ENCODE data around the gene NDUFB10.

Gene NDUFB10

DNA sequence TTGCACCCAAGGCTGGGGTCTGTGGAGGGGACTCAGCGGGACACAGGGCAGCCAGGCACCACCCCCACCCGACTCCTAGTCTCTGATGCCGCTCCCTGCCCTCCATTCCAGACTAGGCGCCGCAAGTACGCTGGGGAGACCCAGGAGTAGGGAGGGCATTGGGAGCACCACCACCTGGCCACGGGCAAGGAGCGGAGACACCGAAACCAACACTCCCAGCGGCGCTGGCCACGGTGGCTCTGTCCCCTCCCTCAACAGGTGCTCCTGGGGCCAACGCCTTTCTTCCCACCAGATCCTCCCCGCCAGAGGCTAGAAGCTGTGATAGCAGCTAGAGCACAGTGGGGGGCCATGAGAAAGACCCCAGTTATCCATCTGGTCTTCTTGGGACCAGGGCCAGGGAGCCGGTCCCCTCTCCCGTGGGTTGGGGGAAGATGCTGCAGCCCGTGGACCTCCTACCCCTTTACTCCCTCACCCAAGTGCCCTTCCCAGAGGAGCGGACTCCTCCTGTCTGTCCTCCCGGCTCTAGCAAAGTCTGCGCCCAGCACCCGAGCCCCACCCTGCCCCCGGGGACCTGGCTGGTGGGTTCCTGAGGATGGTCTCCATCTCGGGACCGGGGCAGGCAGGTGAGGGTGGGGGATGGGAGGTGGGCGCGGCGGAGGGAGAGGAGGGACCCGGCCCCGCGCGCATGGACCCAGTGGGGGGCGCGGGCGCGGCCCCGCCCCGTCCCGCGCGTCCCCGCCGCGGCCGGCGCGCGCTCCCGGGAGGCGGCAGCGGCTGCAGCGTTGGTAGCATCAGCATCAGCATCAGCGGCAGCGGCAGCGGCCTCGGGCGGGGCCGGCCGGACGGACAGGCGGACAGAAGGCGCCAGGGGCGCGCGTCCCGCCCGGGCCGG lies 30.1 kb downstream of the NDUFB10 start, which contains the start of gene SYNGR3:
SYNGR3 (plus strand) TSS at position 762 of the 892 bp plus-strand sequence. CDS start 133 bp downstream, outside the sequence.
- DNase-seq: peak; percentile 44

DNA sequence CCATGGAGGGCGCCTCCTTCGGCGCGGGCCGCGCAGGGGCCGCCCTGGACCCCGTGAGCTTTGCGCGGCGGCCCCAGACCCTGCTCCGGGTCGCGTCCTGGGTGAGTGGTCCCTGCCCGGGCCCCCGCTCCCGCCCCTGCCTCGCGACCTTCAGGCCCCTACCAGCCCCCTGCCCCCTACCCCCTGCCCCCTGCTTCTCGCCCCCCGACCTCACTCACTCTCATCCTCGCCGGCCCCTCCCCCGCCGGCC lies 30.7 kb downstream of the NDUFB10 start:
- no peak for DNase-seq

DNA sequence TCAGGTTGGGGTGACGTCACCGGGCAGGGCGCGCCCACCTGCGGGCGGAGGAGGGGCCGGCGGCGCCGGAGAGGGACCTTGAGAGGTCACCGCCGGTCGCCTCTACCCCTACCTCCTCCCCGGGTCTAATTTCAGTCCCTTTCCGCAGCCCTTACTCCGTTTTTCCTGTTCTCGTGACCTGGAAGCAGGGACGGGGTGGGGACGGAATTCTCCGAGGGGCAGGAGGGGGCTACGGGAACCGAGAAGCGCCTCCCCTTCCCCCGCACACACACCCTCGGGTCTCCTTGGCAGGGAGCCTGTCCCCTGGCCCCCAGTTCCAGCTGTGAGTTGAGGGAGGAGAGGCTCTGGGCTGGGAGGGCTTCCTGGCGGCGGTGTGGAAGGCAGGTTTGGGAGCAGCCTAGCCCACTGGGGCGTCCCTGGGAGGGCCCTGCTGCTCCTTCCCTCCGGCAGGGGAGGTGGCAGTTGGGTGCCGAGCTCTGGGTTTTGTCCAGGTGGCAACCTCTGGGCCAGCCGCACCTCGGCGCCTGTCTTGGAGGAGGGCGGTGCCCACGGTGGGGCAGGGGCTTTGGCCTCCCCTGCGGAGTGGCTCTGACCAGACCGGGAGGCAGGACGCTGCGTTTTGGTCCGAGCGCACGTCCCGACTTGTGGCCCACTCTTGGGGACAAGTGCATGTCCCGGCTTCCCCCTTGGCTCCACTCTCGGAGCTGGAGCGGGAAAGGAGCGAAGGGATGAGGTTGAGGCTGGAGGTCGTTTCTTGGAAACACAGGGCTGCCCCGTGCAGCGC lies 31.2 kb downstream of the NDUFB10 start:
- DNase-seq: peak; percentile 48

DNA sequence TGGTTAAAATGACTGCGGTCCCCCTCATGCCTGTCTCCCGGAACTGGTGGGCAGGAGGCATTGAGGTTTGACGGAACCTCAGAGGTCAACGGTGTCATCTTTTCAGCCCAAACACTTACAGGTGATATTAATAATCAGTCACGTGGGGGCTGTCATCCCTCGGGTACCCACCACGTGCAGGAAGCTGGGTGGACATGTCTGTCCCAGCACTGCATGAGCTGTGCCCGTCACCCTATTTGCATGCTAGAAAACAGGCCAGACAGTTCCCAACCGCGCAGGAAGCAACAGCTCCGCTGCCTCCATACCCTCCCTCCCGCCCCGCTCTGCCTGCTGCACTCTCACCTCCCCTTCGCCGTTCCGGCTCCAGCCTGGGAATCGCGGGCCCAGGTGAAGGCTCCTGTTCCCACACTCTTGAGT lies 31.8 kb downstream of the NDUFB10 start:
- peak; percentile 48 for DNase-seq

DNA sequence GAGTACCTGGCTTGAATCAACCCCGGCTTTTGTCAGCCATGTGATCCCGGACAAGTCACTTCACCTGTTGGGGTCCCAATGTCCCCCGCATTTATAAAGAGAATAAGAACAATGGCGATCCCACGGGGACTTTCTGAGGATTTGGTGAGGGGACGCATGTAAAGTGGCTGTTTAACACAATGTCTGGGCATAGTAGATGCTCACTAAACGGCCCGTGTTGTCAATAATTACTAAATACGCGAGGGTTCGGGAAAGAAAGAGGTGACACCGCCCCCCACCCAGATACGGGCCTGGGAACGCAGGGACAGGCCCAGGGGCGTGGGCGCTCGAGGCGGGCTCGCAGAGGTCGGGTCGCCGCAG lies 32.2 kb downstream of the NDUFB10 start:
- DNase-seq: no peak

DNA sequence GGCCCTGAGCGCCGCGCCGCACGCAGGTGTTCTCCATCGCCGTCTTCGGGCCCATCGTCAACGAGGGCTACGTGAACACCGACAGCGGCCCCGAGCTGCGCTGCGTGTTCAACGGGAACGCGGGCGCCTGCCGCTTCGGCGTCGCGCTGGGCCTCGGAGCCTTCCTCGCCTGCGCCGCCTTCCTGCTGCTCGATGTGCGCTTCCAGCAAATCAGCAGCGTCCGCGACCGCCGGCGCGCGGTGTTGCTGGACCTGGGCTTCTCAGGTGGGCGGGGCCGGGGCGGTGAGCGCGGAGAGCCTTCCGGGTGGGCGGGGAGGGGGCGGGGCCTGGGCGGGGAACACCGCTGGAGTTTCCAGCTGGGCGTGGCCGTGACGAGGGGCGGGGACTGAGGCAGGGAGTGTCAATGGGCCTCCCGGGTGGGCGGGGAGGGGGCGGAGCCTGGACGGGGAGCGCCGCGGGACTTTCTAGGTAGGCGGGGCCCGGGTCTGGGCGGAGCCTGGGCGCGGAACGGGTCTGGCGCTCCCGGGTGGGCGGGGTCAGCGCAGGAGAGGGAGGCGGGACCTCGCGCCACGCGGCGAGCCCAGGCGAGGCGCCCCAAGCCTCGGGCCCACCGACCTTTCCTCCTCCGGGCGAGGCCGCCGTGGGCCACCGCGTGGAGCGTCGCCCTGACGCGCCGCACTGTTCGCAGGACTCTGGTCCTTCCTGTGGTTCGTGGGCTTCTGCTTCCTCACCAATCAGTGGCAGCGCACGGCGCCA lies 32.8 kb downstream of the NDUFB10 start:
- peak; percentile 83 for DNase-seq

DNA sequence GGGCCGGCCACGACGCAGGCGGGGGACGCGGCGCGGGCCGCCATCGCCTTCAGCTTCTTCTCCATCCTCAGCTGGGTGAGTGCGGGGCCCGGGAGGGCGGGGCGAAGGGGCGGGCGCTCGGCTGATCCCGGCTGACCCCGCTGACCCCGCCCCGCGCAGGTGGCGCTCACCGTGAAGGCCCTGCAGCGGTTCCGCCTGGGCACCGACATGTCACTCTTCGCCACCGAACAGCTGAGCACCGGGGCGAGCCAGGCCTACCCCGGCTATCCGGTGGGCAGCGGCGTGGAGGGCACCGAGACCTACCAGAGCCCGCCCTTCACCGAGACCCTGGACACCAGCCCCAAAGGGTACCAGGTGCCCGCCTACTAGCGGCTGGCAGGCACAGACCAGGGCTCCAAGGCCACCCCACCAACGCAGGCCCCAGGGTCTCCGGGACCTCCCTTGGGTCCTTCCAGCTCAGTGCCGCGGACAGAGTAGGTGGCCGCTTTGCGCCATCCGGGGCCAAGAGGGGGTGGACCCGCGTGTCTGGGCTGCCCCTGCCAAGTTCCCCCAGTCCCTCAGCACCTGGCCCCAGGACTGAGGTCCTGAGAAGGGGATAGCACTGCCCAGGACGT lies 33.5 kb downstream of the NDUFB10 start:
- peak; percentile 26 for DNase-seq

DNA sequence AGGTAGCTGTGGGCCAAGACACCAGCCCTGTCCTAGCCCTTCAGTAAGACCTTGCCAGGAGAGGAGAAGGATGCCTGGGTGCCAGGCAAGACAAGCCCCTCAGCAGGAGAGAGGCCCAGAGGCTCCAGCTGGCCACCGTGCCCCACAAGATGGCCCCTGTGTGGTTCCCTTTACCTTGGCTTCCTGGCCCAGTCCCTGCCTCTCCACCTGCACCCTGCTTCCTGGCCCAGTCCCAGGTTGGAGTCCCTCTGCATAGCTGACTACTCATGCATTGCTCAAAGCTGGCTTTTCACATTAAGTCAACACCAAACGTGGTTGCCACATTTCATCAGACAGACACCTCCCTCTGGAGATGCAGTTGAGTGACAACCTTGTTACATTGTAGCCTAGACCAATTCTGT lies 34.4 kb downstream of the NDUFB10 start:
- no peak for DNase-seq

DNA sequence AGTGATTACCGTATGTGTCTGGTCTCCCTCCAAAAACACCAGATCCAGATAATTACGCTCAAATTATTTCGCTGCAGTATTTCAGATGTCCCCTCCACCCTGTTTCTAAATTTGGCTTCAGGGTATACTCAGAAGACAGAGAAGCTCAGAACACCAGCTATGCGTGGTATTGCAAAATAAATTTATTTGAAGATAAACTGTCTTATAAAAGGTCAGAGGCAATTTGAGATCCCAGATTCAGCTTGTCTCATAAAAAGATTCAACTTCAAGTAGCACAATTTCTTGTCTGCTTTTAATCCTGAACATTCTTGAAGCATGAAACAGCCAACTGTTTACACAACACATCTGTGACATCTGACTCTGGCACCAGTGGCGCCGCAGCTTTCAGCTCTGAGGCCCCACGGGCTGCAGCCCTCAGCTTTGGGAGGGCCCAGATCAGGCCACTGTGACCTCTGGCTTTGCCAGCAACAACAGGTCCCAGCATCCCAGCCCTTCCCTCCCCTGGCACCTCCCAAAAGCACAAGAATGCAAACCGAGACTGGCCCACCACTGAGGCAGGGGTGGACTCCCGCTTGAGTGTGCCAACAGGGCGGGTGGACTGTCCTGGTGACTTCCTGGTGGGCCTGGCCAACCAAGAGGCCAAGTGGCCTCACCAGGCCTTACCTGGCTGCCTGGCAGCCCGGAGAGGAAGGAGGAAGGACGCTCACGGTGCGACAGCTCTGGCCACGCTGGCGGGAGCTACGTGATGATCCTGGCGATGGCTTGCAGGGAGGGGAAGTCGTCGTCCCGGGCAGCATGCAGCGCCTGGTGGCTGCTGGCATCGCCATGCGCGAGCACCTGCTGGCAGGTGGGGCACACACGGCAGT lies 38.4 kb downstream of the NDUFB10 start:
- DNase-seq: no peak

DNA sequence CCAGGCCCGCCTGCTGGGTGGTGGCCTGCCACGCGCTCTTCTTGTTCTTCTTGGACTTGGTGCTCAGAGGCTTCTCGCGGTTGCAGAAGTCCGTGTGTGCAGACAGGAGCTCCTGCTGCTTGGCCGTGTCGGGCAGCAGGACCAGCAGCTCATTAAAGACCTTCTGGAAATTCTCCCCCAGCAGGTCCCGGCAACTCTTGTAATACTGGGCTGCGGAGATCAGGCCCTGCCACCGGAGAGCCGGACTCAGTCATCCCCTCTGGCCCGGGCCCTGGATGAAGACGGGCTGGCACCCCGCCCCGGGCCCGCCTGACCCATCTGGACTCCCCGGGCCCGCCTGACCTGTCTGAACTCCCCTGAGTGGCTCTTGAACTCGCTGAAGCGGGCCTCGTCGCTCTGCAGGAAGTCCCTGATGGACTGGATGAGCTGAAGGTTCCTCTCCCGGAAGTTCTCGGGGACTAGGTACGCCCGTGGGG lies 39.1 kb downstream of the NDUFB10 start:
- DNase-seq: no peak

DNA sequence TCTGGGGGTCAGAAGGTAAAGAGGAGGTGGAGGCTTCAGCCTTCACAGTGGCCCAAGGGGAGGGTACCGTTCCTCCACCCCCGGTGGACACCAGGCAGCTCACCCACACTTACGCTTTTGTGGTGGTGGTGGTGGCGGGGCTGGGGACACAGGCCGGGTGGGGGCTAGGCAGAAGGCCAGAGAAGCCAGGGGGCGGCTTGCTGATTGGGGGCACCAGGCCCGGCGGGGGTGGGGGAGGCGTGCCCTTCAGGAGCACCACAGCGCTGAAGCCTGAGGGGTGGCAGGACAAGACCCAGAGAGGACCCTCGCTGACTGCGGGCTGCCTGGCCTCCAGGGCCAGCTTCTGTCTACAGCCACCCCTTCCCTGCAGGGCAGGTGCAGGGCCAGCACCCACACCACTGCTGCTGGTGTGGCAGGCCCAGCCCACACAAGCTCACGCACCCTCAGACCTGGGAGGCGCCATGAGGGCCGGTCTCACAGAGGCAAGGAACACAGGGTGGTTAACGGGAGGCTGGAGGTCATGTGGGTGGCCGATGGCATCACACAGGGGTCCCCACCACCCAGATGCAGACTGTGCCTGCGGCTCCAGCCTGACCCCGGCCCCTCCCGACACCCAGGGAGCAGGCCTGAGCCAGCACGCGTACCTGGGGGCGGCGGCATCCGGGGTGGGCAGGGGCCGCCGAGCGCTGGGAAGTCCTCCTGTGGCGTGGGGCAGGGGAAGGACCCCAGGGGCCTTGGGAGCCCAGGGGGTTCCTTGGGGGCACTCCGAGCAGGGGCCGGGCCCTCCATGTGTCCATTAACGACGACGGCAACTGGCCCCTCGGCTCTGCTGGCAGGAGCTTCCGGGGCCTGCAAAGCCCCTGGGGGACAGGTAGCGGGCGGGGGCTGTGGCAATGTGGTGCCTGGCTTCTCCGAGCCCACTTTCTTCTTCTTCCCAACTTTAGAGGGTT lies 39.8 kb downstream of the NDUFB10 start:
- DNase-seq: no peak

DNA sequence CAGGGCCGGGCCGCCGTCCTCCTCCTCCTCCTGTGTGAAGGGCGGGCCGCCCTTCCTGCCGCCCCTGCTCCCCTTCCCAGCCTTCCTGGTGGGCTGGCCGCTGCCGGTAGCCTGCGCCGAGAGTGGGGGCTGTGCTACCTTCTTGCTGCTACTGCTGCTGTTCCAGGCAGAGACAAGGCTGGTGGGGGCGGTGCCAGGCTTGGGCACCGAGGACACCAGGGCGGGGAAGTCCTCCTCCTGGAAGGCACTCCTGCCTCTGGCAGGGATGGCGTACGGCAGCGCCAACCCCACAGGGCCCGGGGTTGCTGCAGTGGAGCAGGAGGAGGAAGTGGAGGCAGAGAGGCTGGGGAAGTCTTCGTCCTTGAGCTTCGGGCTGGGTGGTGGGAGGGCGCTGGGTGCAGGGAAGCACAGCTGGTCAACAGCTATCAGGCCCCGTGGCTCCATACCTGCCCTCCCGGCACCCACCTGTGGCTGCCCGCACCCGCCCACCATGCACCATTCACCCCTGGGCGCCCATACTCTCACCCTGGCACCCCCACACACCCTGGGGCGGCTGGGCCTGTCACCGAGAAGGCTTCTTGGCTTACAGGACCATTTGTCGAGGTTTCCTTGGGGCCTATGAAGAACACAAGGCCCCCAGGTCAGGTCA lies 40.7 kb downstream of the NDUFB10 start:
- no peak for DNase-seq

DNA sequence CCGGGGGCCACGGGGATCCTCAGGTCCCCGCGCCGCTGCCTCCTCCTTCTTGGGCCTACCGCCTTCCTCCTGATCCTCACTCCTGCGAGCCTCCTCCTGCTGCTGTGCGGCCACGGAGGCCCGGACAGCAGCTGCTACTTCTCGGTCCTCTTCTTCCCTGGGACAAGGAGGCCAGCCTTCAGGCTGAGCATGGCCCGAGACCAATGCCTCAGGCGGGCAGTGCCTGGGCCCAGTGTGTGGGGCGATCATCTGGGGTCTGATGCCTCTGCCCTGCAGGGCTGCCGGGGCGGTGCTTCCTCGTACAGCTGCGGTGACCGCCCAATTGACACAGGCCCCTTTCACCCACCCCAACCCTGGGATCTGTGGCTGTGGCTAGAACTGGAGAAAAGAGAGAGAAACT lies 41.7 kb downstream of the NDUFB10 start:
- DNase-seq: no peak

DNA sequence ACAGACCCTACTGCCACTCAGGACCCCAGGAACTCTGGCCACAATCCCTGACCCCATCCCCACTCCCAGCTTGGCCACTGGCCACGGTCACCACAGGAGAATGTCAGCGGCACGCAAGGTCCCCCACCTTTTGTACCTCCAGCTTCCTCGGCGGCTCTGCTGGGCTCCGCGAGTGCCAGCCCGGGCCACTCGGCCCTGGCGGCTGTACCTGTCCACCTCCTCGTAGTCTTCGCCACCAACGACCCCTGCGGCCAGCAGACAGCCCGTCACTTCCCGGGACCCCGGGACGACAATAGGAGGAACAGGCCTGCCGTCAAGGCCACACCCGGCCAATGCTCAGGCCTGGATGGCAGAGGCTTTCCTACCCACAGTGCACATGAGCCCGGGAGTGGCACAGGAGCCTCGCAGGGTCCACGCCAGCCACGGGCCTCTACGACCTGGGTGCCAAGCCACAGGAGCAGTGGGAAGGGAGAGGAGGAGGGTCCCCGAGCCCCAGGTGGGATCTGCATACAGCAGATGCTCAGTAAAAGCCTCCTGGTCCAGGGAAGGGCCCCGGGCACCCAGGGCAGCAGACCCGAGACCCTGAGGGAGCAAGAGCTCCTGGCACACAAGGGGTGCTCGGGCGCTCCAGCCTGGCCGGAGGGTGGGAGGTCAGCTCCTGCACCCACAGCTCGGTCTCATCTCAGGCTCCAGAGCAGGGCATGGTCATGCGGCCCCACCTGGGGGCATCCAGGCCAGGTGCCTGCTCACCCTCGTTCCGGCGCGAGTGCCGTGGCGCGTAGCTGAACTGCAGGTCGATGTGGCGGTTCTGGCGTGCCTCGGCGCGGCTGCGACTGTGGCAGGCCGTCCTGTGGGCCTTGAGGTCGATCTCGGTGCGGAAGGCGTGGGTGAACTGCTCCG lies 42.4 kb downstream of the NDUFB10 start:
- no peak for DNase-seq

DNA sequence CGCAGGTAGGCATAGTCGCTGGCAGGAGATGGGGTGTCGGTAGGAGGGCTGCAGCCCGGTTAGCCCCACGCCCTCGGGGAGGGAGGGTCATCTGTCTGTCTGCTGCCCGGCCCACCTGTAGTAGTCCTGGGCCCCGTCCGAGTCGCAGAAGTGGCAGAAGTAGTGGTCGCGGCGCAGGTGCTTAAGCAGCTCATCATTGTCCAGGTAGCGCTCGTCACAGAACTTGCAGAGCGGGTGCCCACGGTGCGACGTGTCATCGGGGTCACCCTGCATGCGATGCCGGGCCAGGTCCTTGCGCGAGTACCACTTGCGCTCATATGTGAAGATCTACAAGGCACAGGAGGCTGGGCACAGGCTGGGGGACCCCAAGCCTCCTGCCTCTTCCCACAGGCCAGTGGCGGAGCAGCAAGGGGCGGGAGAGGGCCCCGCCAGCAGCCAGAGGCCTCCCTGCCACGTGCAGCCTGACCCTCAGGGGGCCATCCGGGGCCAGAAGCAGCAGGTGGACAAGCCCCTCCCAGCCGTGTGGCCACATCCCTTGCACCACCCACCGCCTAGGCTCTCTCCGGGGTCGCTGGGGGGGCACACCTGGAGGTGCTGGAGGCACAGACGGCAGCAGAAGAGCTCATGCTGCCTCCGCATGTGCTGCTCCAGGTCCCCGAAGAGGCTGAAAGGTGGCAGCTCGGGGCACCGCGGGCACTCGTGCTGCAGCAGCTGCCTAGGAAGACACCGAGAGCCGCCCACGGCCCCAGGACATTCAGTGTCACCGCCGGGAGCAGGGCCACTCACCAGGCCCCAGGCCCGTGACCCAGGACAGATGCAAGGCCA lies 43.3 kb downstream of the NDUFB10 start:
- no peak for DNase-seq

DNA sequence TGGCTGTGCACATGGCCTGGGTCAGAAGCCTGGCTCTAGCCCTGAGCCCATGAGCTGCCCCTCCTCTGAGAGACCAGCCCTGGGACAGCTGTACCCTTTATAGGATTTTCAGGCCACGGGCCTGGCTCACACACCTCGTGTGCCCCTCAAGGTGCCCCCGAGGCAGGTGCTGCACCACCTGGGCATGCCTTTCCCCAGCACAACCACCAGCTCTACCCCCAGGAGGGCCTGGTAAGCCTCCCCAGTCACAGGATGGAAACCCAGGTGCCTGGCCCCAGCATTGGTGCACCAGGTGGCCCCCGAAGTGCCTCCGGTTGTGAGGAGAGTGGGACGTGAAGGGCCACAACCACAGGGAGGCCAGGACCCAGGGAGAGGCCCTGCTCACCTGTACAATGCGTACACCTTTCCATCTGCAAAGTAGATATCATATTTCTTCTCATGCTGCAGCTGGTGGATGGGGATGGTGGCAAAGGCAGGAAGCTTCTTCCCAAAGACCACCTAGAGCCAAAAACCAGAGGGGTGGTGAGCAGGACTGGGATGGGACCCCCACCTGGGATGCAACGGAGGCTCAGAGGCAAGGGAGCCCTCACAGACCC lies 44.0 kb downstream of the NDUFB10 start:
- no peak for DNase-seq

DNA sequence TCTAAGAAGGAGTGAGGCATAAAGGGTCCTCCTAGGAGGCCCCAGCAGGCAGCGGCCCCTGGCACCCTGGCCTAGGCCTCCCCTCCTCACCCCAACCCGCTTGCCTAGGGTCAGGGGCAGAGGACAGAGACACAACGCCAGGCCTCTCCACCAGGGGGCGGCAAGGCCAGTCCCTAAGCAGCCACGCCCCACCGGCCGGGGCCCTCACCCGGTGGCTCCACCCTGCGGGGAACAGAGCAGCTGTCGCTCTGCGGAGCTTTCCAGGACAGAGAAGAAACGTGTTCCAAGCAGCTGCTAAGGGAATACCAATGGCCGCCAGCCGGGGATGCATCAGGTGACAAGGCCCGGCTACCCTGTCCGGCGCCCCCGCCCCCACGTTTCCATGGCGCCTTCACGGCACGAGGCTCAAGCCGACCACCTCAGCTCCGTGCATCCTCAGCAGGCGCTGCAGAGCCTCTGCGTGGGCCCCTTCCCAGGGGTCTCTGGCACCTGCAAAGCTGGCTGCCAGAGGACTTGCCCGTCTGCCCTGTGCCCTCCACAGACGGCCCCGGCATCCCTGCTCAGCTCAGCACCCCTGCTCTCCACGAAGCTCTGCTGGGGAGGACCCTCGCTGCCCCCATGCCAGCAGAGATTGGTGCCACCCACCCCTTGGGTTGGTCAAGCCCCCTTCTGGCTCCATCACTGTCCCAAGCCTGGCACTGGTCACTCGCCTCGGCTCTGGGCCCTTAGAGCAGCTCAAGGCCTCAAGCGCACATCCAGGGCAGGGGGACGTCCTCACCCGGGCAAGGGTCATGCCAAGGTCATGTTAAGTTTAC lies 44.7 kb downstream of the NDUFB10 start:
- peak; percentile 92 for DNase-seq
